PC-3 (cell line): ENCODE measurements around the gene TMEM255B. TPM values are rescaled to one million over a fixed set of nuclear protein-coding genes. Genes with fewer than 3 reads are reported as not detected.

Experiments used
- ATAC-seq: fragments of 200-7000 bp; cut with Tn5 transposase; 2 replicates; pipeline ENCODE4 v1.9.1; 2020; ENCODE audit warnings: mild to moderate bottlenecking, moderate library complexity
- BruUV-seq: library from RNA; stranded (reverse); fragments of 400-500 nt; replicated peaks from 2 replicates; lab custom pipeline; 2021; lab: Mats Ljungman, UMichigan
- CTCF ChIA-PET: fragments of 300-600 bp; sonication (Branson Sonifier 250); formaldehyde crosslinking; loops from one replicate; lab custom pipeline; 2022; ENCODE audit warnings: antibody characterized with exemption; lab: Charles Lee
- POLR2A ChIA-PET: fragments of 300-600 bp; sonication (Branson Sonifier 250); formaldehyde crosslinking; loops from one replicate; lab custom pipeline; 2022; ENCODE audit warnings: antibody characterized with exemption; ENCODE audit not compliant: unreplicated experiment; lab: Charles Lee
- DNase-seq: peaks from one replicate; pipeline ENCODE4 v3.0.0-alpha.2; 2015
- H2AFZ ChIP-seq: fragments of 300-600 bp; sonication (generic); 2 replicates; pipeline ENCODE4 v1.6.0; 2016; ENCODE audit warnings: antibody characterized with exemption, low read length
- H3F3A ChIP-seq: fragments of 300-600 bp; sonication (generic); one replicate; pipeline ENCODE4 v1.6.0; 2017; ENCODE audit warnings: antibody characterized with exemption, low read length, control low read depth, mild to moderate bottlenecking; ENCODE audit not compliant: unreplicated experiment
- H3K27ac ChIP-seq: fragments of 300-600 bp; sonication (generic); 2 replicates; pipeline ENCODE4 v1.5.1; 2016; ENCODE audit warnings: mild to moderate bottlenecking, low read length
- H3K27me3 ChIP-seq: fragments of 300-600 bp; sonication (generic); 2 replicates; pipeline ENCODE4 v1.6.1; 2016; ENCODE audit warnings: low read length, mixed read lengths
- H3K36me3 ChIP-seq: fragments of 300-600 bp; sonication (generic); 2 replicates; pipeline ENCODE4 v1.6.1; 2016; ENCODE audit warnings: low read depth, mixed run types, low read length, mixed read lengths
- H3K4me1 ChIP-seq: fragments of 300-600 bp; sonication (generic); 2 replicates; pipeline ENCODE4 v1.5.1; 2016; ENCODE audit warnings: low read length; ENCODE audit not compliant: insufficient read depth
- H3K4me2 ChIP-seq: fragments of 300-600 bp; sonication (generic); 2 replicates; pipeline ENCODE4 v1.6.0; 2016; ENCODE audit warnings: low read length
- H3K4me3 ChIP-seq: fragments of 300-600 bp; sonication (generic); 2 replicates; pipeline ENCODE4 v1.5.1; 2016; ENCODE audit warnings: mild to moderate bottlenecking, low read length, mixed read lengths
- H3K79me2 ChIP-seq: fragments of 300-600 bp; sonication (generic); 2 replicates; pipeline ENCODE4 v1.6.1; 2017; ENCODE audit warnings: low read length, mixed read lengths
- H3K9ac ChIP-seq: fragments of 300-600 bp; sonication (generic); 2 replicates; pipeline ENCODE4 v1.6.0; 2016; ENCODE audit warnings: mild to moderate bottlenecking, low read length
- H3K9me2 ChIP-seq: fragments of 300-600 bp; sonication (generic); replicated peaks from 2 replicates; pipeline ENCODE4 v1.6.1; 2016; ENCODE audit warnings: mixed run types, low read length, mixed read lengths
- H3K9me3 ChIP-seq: fragments of 300-600 bp; sonication (generic); 2 replicates; pipeline ENCODE4 v1.6.1; 2016; ENCODE audit warnings: low read length, mixed read lengths
- H4K20me1 ChIP-seq: fragments of 300-600 bp; sonication (generic); 2 replicates; pipeline ENCODE4 v1.6.1; 2016; ENCODE audit warnings: low read length, mixed read lengths
- CTCF ChIP-seq: fragments of 300-600 bp; sonication (generic); conservative IDR thresholded peaks from 2 replicates; pipeline ENCODE4 v1.5.1; 2017; ENCODE audit warnings: antibody characterized with exemption, low read depth, mild to moderate bottlenecking, low read length
- EZH2 ChIP-seq: fragments of 300-600 bp; sonication (generic); IDR thresholded peaks from one replicate; pipeline ENCODE4 v1.6.1; 2017; ENCODE audit warnings: antibody characterized with exemption, mild to moderate bottlenecking, low read length; ENCODE audit not compliant: unreplicated experiment
- EZH2phosphoT487 ChIP-seq: fragments of 300-600 bp; sonication (generic); IDR thresholded peaks from 2 replicates; pipeline ENCODE4 v1.6.1; 2018; ENCODE audit warnings: mild to moderate bottlenecking, antibody characterized with exemption, low read length, borderline replicate concordance
- intact Hi-C: fragments of 100-400 bp; cut with micrococcal nuclease; formaldehyde crosslinking; loops from 2 replicates; pipeline ENCODE4 v1.9.0; 2023
- total RNA-seq: library from RNA; depleted of rRNA; stranded (reverse); fragments of >200 nt; gene quantifications from 2 replicates; pipeline ENCODE4 v1.2.3, GENCODE V29; 2014

TMEM255B gene
- total RNA-seq, 1 experiment from 2014 or later, result 26.9 TPM

GRCh38 chr13:113763254-113763653 lies 4.2 kb downstream of the TMEM255B start:
- ChIA-PET CTCF (no interaction called here), POLR2A (no interaction called here)
- Histone ChIP-seq H3K9me3 (no peaks in the 10 kb centered on the region), H3K4me3 (no peak overlapping the region), H4K20me1 (no peaks in the 10 kb centered on the region), H3K27me3 (no peaks in the 10 kb centered on the region), H3K36me3 (no peaks in the 10 kb centered on the region), H2AFZ (no peak overlapping the region), H3K27ac (no peak overlapping the region), H3K4me1 (peaks cover 11% of the 10 kb centered on the region), H3F3A (no peaks in the 10 kb centered on the region), H3K79me2 (peaks cover 25% of the 10 kb centered on the region), H3K9me2 (no peaks in the 10 kb centered on the region), H3K9ac (no peak overlapping the region), H3K4me2 (no peak overlapping the region)
- intact Hi-C loops, result no loop called here
- DNase-seq (no peak), ATAC-seq (no peak)
- no TSS peak for BruUV-seq
- TF ChIP-seq CTCF (no peak), EZH2 (no peak), EZH2phosphoT487 (no peak)

- H3K36me3 ChIP-seq, result no peaks in the 10 kb centered on the region
- H3K4me3 ChIP-seq, result no peak overlapping the region
- no peak for DNase-seq
- ATAC-seq, result no peak
- intact Hi-C loops, result no loop called here
- TF ChIP-seq EZH2phosphoT487 (no peak), EZH2 (no peak), CTCF (no peak)
- H3F3A ChIP-seq, result no peaks in the 10 kb centered on the region
- H2AFZ ChIP-seq, result no peak overlapping the region
- H3K27ac ChIP-seq, result no peak overlapping the region
- no peaks in the 10 kb centered on the region for H3K27me3 ChIP-seq
- no peaks in the 10 kb centered on the region for H4K20me1 ChIP-seq
- no TSS peak for BruUV-seq
- no peaks in the 10 kb centered on the region for H3K9me2 ChIP-seq
- no peak overlapping the region for H3K9ac ChIP-seq
- H3K4me2 ChIP-seq, result no peak overlapping the region
- POLR2A ChIA-PET, result no interaction called here
- no peaks in the 10 kb centered on the region for H3K9me3 ChIP-seq
- peaks cover 6% of the 10 kb centered on the region; the same call in 1 of the 2 replicates for H3K4me1 ChIP-seq
- H3K79me2 ChIP-seq, result peaks cover 25% of the 10 kb centered on the region
- CTCF ChIA-PET, result no interaction called here
Observed at GRCh38 chr13:113763961-113764792, 5.2 kb downstream of the TMEM255B start.
